Sigmoid colon (tissue), 7 donors: ENCODE results near the gene CPNE4. TPM values are rescaled to one million over a fixed set of nuclear protein-coding genes. Genes with fewer than 3 reads are reported as not detected.

Experiments used
- DNase-seq: peaks from one replicate; pipeline ENCODE4 v3.0.0-alpha.2; 2019
- H3K27ac ChIP-seq, 4 donors: fragments of 200-600 bp; sonication (generic); one replicate each; pipeline ENCODE4 v1.5.1; 2016 to 2019; ENCODE audit warnings: mild to moderate bottlenecking in 1 of 4
- H3K27me3 ChIP-seq, 3 donors: fragments of 200-600 bp; sonication (generic); one replicate each; pipeline ENCODE4 v1.5.1; 2019; ENCODE audit warnings: mild to moderate bottlenecking in 1 of 3
- H3K36me3 ChIP-seq, 4 donors: fragments of 200-600 bp; sonication (generic); one replicate each; pipeline ENCODE4 v1.5.1; 2016 to 2019
- H3K4me1 ChIP-seq, 4 donors: fragments of 200-600 bp; sonication (generic); one replicate each; pipeline ENCODE4 v1.5.1; 2017 to 2019
- H3K4me3 ChIP-seq, 4 donors: fragments of 200-600 bp; sonication (generic); one replicate each; pipeline ENCODE4 v1.5.1; 2017 to 2019; ENCODE audit warnings: mild to moderate bottlenecking in 2 of 4, moderate library complexity in 1 of 4
- H3K9me3 ChIP-seq, 4 donors: fragments of 200-600 bp in 3 of 4; sonication (generic) in 3 of 4; one replicate each; pipeline versions ENCODE4 v1.5.1 to v1.6.1; 2013 to 2019
- EP300 ChIP-seq, 4 donors: sonication (generic); formaldehyde crosslinking; IDR thresholded peaks; one replicate each; pipeline ENCODE4 v1.6.1; 2017; ENCODE audit warnings: antibody characterized with exemption in 4 of 4
- POLR2A ChIP-seq, 2 donors: fragments of 450-650 bp; IDR thresholded peaks; one replicate each; pipeline ENCODE4 v1.6.1; 2016; ENCODE audit warnings: antibody characterized with exemption in 2 of 2, mild to moderate bottlenecking in 2 of 2, moderate library complexity in 2 of 2
- POLR2AphosphoS5 ChIP-seq, 4 donors: sonication (generic); formaldehyde crosslinking; IDR thresholded peaks; one replicate each; pipeline ENCODE4 v1.6.1; 2017; ENCODE audit warnings: antibody characterized with exemption in 4 of 4
- WGBS, 2 donors: extraction: QIAGEN DNeasy Blood & Tissue Kit; methylation state at CpG; one replicate each; pipeline ENCODE4 v1.1.7; 2013; 5-methylcytosine and 5-hydroxymethylcytosine counted together
- intact Hi-C: fragments of 100-400 bp; cut with DNase I; formaldehyde crosslinking; loops from one replicate; pipeline ENCODE4 v1.15.1; 2023
- polyA plus RNA-seq, 3 donors: library from polyadenylated mRNA; stranded (reverse); fragments of 200-250 nt; gene quantifications; one replicate each; pipeline ENCODE4 v1.2.3, GENCODE V29; 2013
- total RNA-seq, 4 donors: library from RNA; depleted of rRNA; stranded (reverse); fragments of >200 nt; gene quantifications; one replicate each; pipeline ENCODE4 v1.1.0, GENCODE V29; 2016
- TF ChIP-seq, protein P1 (sequence below), 4 experiments: fragments of 450-650 bp in 3 of 4; fragments of 200-600 bp in 1 of 4; IDR thresholded peaks; one replicate each; pipeline ENCODE4 v1.5.1; 2016 to 2019; ENCODE audit warnings: antibody characterized with exemption in 4 of 4, mild to moderate bottlenecking in 3 of 4, moderate library complexity in 2 of 4
- donor health status: healthy with polysubstance abuse.
- donor health status: Bipolar disorder and iron deficiency.
- donor health status: healthy.

Gene CPNE4
- total and polyA plus RNA-seq, 7 donors, result 0.23 to 1.1 (median 0.54) TPM; not detected in 2

DNA sequence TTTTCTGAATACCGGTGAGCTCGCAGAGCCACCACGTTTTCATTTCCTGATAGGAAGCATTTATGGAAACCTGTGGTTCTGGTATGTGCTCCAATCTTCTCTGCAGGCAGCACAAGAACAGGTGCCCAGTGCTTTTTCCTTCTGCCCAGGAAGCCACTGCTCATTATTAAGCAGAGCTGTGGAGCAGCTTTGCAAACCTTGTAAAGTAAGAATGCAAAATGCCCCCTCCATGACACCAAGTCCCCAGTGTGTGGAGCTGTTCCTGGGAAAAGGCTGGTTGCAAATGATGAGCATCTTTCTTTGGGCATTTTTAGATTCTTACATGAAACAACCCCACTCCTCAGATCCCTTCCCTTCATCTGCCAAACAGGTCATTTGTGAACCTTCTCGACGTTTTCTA is 466.4 kb downstream of the CPNE4 start:
- no peak overlapping the region for H3K4me3 ChIP-seq
- no peaks in the 10 kb centered on the region for H3K27me3 ChIP-seq
- no peaks in the 10 kb centered on the region for H3K4me1 ChIP-seq
- DNase-seq, result no peak
- no peaks in the 10 kb centered on the region for H3K36me3 ChIP-seq
- WGBS, 2 donors, result 54 to 69% methylated on average over 5 of the region's 5 CpGs
- no peak for TF ChIP-seq POLR2AphosphoS5 (IDR thresholded peaks at IDR 0.05)
- TF ChIP-seq, protein P1, sequence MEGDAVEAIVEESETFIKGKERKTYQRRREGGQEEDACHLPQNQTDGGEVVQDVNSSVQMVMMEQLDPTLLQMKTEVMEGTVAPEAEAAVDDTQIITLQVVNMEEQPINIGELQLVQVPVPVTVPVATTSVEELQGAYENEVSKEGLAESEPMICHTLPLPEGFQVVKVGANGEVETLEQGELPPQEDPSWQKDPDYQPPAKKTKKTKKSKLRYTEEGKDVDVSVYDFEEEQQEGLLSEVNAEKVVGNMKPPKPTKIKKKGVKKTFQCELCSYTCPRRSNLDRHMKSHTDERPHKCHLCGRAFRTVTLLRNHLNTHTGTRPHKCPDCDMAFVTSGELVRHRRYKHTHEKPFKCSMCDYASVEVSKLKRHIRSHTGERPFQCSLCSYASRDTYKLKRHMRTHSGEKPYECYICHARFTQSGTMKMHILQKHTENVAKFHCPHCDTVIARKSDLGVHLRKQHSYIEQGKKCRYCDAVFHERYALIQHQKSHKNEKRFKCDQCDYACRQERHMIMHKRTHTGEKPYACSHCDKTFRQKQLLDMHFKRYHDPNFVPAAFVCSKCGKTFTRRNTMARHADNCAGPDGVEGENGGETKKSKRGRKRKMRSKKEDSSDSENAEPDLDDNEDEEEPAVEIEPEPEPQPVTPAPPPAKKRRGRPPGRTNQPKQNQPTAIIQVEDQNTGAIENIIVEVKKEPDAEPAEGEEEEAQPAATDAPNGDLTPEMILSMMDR (IDR thresholded peaks at IDR 0.05), result no peak
- TF ChIP-seq POLR2A (IDR thresholded peaks at IDR 0.05), result no peak
- no peak for TF ChIP-seq EP300 (IDR thresholded peaks at IDR 0.05)
- intact Hi-C loops, result no loop called here
- no peak overlapping the region for H3K27ac ChIP-seq
- no peaks in the 10 kb centered on the region for H3K9me3 ChIP-seq

DNA sequence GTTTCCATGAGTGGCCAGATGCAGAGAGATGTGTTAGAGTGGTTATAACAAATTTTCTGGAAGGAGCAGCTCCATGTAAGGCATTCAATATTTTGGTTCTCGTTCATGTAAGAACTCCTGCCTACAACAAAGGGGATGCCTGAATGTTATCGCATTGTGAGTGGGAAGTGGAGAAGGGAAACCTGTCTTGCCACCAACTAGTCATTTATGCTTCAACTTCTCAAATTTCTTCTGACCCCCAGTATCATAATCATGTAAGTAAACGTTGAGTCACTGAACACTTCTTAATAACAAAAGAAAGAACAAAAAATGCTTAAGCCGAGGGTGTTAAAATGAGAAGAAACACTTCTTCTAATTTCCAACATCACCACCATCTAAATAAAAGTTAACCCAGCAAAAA is 470.0 kb downstream of the CPNE4 start:
- no peaks in the 10 kb centered on the region for H3K27me3 ChIP-seq
- no peak for TF ChIP-seq POLR2AphosphoS5 (IDR thresholded peaks at IDR 0.05)
- TF ChIP-seq, protein P1 (IDR thresholded peaks at IDR 0.05), result no peak
- no peak for TF ChIP-seq POLR2A (IDR thresholded peaks at IDR 0.05)
- TF ChIP-seq EP300 (IDR thresholded peaks at IDR 0.05), result no peak
- H3K4me1 ChIP-seq, result no peaks in the 10 kb centered on the region
- intact Hi-C loops, result no loop called here
- H3K27ac ChIP-seq, result no peak overlapping the region
- H3K36me3 ChIP-seq, result no peaks in the 10 kb centered on the region
- no peaks in the 10 kb centered on the region for H3K9me3 ChIP-seq
- 78 to 83% methylated on average over 4 of the region's 4 CpGs for WGBS, 2 donors
- no peak for DNase-seq
- H3K4me3 ChIP-seq, result no peak overlapping the region

DNA sequence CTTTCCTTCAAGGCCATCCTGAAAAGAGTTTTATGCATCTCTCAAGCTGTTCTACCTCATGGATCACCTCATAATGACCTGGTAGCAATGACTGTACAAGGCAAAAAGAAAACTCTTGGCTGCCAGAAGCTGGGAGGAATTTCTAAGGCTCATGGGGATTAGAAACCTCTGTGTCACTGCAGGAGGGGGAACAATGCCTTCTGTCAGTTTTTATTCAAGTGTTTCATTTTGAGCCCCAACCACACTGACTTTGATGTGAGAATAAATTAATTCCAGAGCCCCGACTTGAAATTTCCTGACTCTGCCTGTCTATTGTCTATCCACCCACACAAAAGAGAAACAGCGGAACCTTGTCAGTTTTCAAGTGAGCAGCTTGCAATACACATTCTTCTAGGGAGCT is 473.3 kb downstream of the CPNE4 start:
- no peaks in the 10 kb centered on the region for H3K9me3 ChIP-seq
- WGBS, 2 donors, result 54 to 75% methylated on average over 2 of the region's 2 CpGs
- no peaks in the 10 kb centered on the region for H3K36me3 ChIP-seq
- DNase-seq, result no peak
- H3K4me1 ChIP-seq, result no peaks in the 10 kb centered on the region
- no peak overlapping the region for H3K27ac ChIP-seq
- no peak overlapping the region for H3K4me3 ChIP-seq
- H3K27me3 ChIP-seq, result no peaks in the 10 kb centered on the region
- intact Hi-C loops, result no loop called here
- TF ChIP-seq POLR2AphosphoS5 (IDR thresholded peaks at IDR 0.05), result no peak
- TF ChIP-seq, protein P1 (IDR thresholded peaks at IDR 0.05), result no peak
- TF ChIP-seq POLR2A (IDR thresholded peaks at IDR 0.05), result no peak
- no peak for TF ChIP-seq EP300 (IDR thresholded peaks at IDR 0.05)

DNA sequence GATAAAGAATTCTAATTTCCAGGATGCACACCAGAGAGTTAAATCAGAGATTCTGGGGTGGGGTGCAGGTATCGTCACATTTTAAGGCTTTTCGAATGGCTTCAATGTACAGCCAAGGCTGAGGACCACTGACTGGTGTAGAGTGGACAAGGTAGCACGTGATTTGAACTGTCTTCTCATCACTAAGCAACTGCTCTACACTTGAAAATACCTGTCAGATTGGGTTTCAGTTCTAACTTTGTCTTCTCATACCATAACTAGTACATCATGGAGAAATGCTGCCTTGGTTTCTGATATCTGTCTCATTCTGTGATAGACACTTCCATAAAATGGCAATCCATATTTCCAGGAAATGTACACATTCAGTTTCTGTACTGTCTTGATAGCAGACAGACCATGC is 474.0 kb downstream of the CPNE4 start:
- TF ChIP-seq EP300 (IDR thresholded peaks at IDR 0.05) (no peak), POLR2AphosphoS5 (IDR thresholded peaks at IDR 0.05) (no peak), POLR2A (IDR thresholded peaks at IDR 0.05) (no peak)
- TF ChIP-seq, protein P1 (IDR thresholded peaks at IDR 0.05), result no peak
- Histone ChIP-seq H3K27me3 (no peaks in the 10 kb centered on the region), H3K36me3 (no peaks in the 10 kb centered on the region), H3K27ac (no peak overlapping the region), H3K4me3 (no peak overlapping the region), H3K4me1 (no peaks in the 10 kb centered on the region), H3K9me3 (no peaks in the 10 kb centered on the region)
- intact Hi-C loops, result no loop called here
- DNase-seq, result no peak
- WGBS, 2 donors, result 64 to 83% methylated on average over 3 of the region's 3 CpGs

DNA sequence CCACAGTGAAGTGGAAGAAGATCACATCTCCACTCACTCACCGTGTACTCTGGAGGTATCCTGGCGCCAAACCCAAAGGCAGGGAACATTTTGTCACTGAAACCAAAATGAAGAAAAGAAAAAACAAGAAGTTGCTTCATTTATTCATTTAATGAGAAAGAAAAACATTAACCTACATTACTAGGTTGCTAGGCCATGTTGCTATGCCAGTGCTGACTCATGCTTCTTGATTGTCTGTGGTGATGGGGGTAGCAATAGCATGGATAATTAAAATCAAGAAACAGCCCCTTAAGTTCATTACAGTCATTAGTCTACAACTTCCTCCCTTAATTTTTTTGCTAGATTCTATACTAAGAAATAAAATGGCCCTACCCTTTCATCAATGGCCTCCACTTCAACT is 479.4 kb downstream of the CPNE4 start:
- Histone ChIP-seq H3K27me3 (no peaks in the 10 kb centered on the region), H3K4me1 (no peaks in the 10 kb centered on the region), H3K36me3 (no peaks in the 10 kb centered on the region), H3K27ac (no peak overlapping the region), H3K4me3 (no peak overlapping the region), H3K9me3 (no peaks in the 10 kb centered on the region)
- TF ChIP-seq EP300 (IDR thresholded peaks at IDR 0.05) (no peak), POLR2A (IDR thresholded peaks at IDR 0.05) (no peak), POLR2AphosphoS5 (IDR thresholded peaks at IDR 0.05) (no peak)
- TF ChIP-seq, protein P1 (IDR thresholded peaks at IDR 0.05), result no peak
- WGBS, 2 donors, result 94 to 95% methylated on average over 2 of the region's 2 CpGs
- intact Hi-C loops, result no loop called here
- DNase-seq, result no peak
